Common myeloid progenitor, CD34-positive (primary cell): ENCODE results near the gene CDK5.

ENCODE experiments used
- CTCF ChIA-PET: fragments of 350-600 bp; sonication (Branson Sonifier 250); formaldehyde crosslinking; loops from one replicate; lab custom pipeline; 2021; ENCODE audit warnings: antibody characterized with exemption; lab: Charles Lee
- POLR2A ChIA-PET: fragments of 350-600 bp; sonication (Branson Sonifier 250); formaldehyde crosslinking; loops from one replicate; lab custom pipeline; 2021; ENCODE audit warnings: antibody characterized with exemption; lab: Charles Lee
- DNase-seq, 3 donors: peaks; one replicate each; pipeline versions ENCODE4 v3.0.0 to v3.0.0-alpha.2; 2013
- H3K27ac ChIP-seq, 2 experiments: 1 replicate in 1 of 2; 2 replicates in 1 of 2; pipeline ENCODE4 v1.7.0; 2013; ENCODE audit warnings: inconsistent platforms in 2 of 2, low read length in 2 of 2, mild to moderate bottlenecking in 2 of 2, low read depth in 1 of 2, moderate library complexity in 1 of 2; ENCODE audit not compliant: severe bottlenecking in 2 of 2, insufficient read depth in 1 of 2, poor library complexity in 1 of 2
- H3K27me3 ChIP-seq, 5 experiments: replicated peaks in 2 of 5; 1 replicate in 3 of 5; 2 replicates in 2 of 5; pipeline versions ENCODE4 v1.6.1 to v1.7.0; 2013; ENCODE audit warnings: low read length in 4 of 5, mild to moderate bottlenecking in 2 of 5, moderate library complexity in 2 of 5, inconsistent platforms in 1 of 5; ENCODE audit not compliant: insufficient read depth in 5 of 5, control insufficient read depth in 4 of 5
- H3K36me3 ChIP-seq, 4 experiments: 1 replicate in 2 of 4; 2 replicates in 2 of 4; pipeline versions ENCODE4 v1.6.1 to v1.7.0; 2013; ENCODE audit warnings: low read length in 3 of 4, control low read depth in 1 of 4, mild to moderate bottlenecking in 1 of 4; ENCODE audit not compliant: control insufficient read depth in 4 of 4, insufficient read depth in 4 of 4
- H3K4me1 ChIP-seq, 4 experiments: 1 replicate in 3 of 4; 2 replicates in 1 of 4; pipeline versions ENCODE4 v1.6.1 to v1.7.1; 2013; ENCODE audit warnings: low read length in 3 of 4, mild to moderate bottlenecking in 3 of 4, control low read depth in 1 of 4, inconsistent platforms in 1 of 4, moderate library complexity in 1 of 4; ENCODE audit not compliant: control insufficient read depth in 4 of 4, insufficient read depth in 4 of 4; ENCODE audit errors: control extremely low read depth in 1 of 4
- H3K4me3 ChIP-seq, 7 experiments: 1 replicate in 4 of 7; 2 replicates in 3 of 7; pipeline versions ENCODE4 v1.5.1 to v1.7.0; 2013; ENCODE audit warnings: mild to moderate bottlenecking in 7 of 7, low read length in 6 of 7, moderate library complexity in 6 of 7, inconsistent platforms in 2 of 7, low read depth in 2 of 7, control low read depth in 1 of 7; ENCODE audit not compliant: insufficient read depth in 4 of 7, control insufficient read depth in 1 of 7; ENCODE audit errors: extremely low read depth in 1 of 7
- H3K9me3 ChIP-seq, 5 experiments: 1 replicate in 4 of 5; 2 replicates in 1 of 5; pipeline versions ENCODE4 v1.6.1 to v1.7.1; 2013; ENCODE audit warnings: low read length in 4 of 5, mild to moderate bottlenecking in 2 of 5, inconsistent platforms in 1 of 5, low read depth in 1 of 5, moderate library complexity in 1 of 5; ENCODE audit not compliant: control insufficient read depth in 4 of 5, insufficient read depth in 2 of 5; ENCODE audit errors: control extremely low read depth in 1 of 5
- WGBS: methylation state at CpG from one replicate; pipeline ENCODE4 v1.1.5; 2013; ENCODE audit not compliant: insufficient coverage; 5-methylcytosine and 5-hydroxymethylcytosine counted together

CDK5 gene

DNA sequence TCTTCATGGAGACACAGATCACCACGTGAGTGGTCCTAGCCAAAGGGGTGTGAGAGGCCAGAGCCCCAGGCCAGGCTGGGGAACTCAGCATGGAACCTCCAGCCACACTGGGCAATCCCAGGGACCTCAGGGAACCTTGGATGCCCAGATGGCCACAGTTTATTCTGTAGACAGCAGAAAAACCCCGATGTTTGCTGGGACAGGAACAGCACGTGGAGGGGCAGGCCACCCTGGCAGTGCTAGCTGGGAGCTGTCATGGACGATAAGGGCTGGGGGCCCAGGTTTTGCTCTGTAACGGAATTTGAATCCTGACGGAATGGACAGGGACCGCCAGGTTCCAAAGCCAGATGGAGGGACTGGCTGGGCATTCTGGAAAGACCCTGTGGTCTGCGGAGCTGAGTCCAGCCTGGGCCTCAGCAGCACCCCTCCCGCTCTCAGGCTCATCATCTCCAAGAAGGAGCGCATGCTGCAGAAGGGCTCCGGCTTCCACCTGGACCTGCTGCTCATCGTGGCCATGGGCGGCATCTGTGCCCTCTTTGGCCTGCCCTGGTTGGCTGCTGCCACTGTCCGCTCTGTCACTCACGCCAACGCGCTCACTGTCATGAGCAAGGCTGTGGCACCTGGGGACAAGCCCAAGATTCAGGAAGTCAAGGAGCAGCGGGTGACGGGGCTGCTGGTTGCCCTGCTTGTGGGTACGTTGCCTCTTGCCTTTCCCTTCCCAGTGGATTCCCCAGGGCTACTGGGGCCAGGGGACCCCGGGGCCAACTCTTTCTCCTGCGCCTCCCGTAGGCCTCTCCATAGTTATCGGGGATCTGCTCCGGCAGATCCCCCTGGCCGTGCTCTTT lies 17.3 kb upstream of the CDK5 start:
- CTCF ChIA-PET: interaction anchor here (1.0 to 8.5 kb wide), 5 partner anchors 14 to 36 kb away, joined by 4 to 64 read pairs (median 19); partner anchors contain the start of genes CDK5 and SLC4A2
- Histone ChIP-seq H3K36me3 (peaks cover 4 to 78% (median 54%) of the 10 kb centered on the region in 4 experiments), H3K27ac (no peak overlapping the region), H3K9me3 (no peaks in the 10 kb centered on the region), H3K4me1 (peaks cover 3 to 17% (median 13%) of the 10 kb centered on the region in 4 experiments), H3K4me3 (no peak overlapping the region), H3K27me3 (no peaks in the 10 kb centered on the region)
- POLR2A ChIA-PET: no interaction called here
- 99% methylated on average over 26 of the region's 26 CpGs for WGBS
- DNase-seq: no peak

- ChIA-PET POLR2A (no interaction called here), CTCF (interaction anchor here (1.0 to 8.5 kb wide), 4 partner anchors 10 to 36 kb away, joined by 3 to 64 read pairs (median 4); partner anchors contain the start of genes CDK5, SLC4A2 and TMUB1)
- WGBS: 92% methylated on average over 15 of the region's 17 CpGs
- Histone ChIP-seq H3K4me3 (no peak overlapping the region), H3K27me3 (no peaks in the 10 kb centered on the region), H3K36me3 (peaks cover 4 to 86% (median 62%) of the 10 kb centered on the region in 4 experiments), H3K27ac (no peak overlapping the region), H3K4me1 (peaks cover 0 to 6% (median 2%) of the 10 kb centered on the region in 4 experiments), H3K9me3 (no peaks in the 10 kb centered on the region)
- no peak for DNase-seq
Observed at GRCh38 chr7:151073990-151074389, 16.3 kb upstream of the CDK5 start.

DNA sequence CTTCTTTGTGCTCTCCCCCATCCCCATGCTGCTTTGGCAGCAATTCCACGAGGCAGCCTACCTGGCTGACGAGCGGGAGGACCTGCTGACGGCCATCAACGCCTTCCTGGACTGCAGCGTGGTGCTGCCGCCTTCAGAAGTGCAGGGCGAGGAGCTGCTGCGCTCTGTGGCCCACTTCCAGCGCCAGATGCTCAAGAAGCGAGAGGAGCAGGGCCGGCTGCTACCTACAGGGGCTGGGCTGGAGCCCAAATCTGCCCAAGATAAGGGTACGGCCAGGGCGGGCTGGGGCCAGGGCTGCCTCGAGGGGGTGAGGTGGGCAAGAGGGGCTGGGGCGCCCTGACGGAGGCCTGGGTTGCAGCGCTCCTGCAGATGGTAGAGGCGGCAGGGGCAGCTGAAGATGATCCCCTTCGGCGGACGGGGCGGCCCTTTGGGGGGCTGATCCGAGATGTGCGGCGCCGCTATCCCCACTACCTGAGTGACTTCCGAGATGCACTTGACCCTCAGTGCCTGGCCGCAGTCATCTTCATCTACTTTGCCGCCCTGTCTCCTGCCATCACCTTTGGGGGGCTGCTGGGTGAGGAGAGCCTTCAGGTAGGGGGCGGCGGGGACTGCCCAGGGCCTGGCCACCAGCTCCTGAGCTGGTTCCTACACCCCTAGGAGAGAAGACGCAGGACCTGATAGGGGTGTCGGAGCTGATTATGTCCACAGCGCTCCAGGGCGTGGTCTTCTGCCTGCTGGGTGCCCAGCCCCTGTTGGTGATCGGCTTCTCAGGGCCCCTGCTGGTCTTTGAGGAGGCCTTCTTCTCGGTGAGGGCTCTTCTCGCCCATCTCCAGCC lies 13.6 kb upstream of the CDK5 start:
- Histone ChIP-seq H3K4me3 (no peak overlapping the region), H3K9me3 (no peaks in the 10 kb centered on the region), H3K36me3 (peaks cover 10 to 83% (median 73%) of the 10 kb centered on the region in 4 experiments), H3K27ac (no peak overlapping the region), H3K27me3 (no peaks in the 10 kb centered on the region), H3K4me1 (no peaks in the 10 kb centered on the region)
- POLR2A ChIA-PET: no interaction called here
- DNase-seq: no peak
- WGBS: 99% methylated on average over 35 of the region's 39 CpGs
- CTCF ChIA-PET: interaction anchor here (0.8 to 8.5 kb wide), 5 partner anchors 9 to 44 kb away, joined by 3 to 64 read pairs (median 3); partner anchors contain the start of genes CDK5, FASTK and SLC4A2

GRCh38 chr7:151070574-151070960 lies 12.9 kb upstream of the CDK5 start:
- DNase-seq: no peak
- Histone ChIP-seq H3K36me3 (peaks cover 10 to 83% (median 71%) of the 10 kb centered on the region in 4 experiments), H3K4me1 (no peaks in the 10 kb centered on the region), H3K9me3 (no peaks in the 10 kb centered on the region), H3K27me3 (no peaks in the 10 kb centered on the region), H3K4me3 (no peak overlapping the region), H3K27ac (no peak overlapping the region)
- WGBS: 97% methylated on average over 7 of the region's 15 CpGs
- ChIA-PET CTCF (interaction anchor here (0.6 to 1.1 kb wide), 2 partner anchors 10 to 36 kb away, joined by 3 to 5 read pairs; partner anchors contain the start of gene FASTK), POLR2A (interaction anchor here (0.5 kb wide), 1 partner anchor 20 kb away, joined by 4 read pairs; no protein-coding TSS in a partner anchor)

GRCh38 chr7:151069841-151070573 lies 12.3 kb upstream of the CDK5 start:
- no peak for DNase-seq
- CTCF ChIA-PET: interaction anchor here (0.6 to 3.1 kb wide), 2 partner anchors 8 to 11 kb away, joined by 5 to 24 read pairs; partner anchors contain the start of gene FASTK
- POLR2A ChIA-PET: interaction anchor here (0.5 kb wide), 1 partner anchor 21 kb away, joined by 4 read pairs; no protein-coding TSS in a partner anchor
- no peaks in the 10 kb centered on the region for H3K9me3 ChIP-seq
- H3K4me1 ChIP-seq: no peaks in the 10 kb centered on the region
- H3K4me3 ChIP-seq: no peak overlapping the region
- H3K27ac ChIP-seq: no peak overlapping the region
- peaks cover 8 to 83% (median 71%) of the 10 kb centered on the region in 4 experiments for H3K36me3 ChIP-seq
- 97% methylated on average over 14 of the region's 17 CpGs for WGBS
- no peaks in the 10 kb centered on the region for H3K27me3 ChIP-seq

DNA sequence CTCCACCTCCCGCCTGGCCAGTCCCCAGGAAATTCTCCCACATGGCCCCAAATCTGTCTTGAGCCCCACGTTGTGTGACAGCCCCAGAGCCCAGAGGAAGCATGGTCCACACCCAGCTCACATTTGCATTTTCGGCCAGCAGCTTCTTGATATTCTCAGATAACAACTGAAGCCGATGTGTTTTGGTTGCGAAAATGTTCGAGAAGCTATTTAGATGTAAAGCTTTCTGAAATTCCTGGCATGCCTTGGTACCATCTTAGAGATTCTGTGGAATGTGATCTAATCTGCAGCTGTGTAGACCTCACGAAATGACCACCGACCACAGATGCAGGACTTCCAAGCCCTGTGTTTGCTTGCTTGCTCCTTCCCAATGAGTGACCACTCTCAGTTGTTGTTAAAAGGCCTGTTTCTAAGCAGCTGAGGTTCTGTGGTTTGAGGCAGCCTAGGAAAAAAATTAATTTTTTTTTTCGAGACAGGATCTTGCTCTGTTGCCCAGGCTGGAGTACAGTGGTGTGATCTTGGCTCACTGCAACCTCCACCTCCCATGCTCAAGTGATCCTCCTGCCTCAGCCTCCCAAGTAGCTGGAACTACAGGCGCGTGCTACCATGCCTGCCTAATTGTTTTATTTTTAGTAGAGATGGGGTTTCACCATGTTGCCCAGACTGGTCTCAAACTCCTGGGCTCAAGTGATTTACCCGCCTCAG lies 10.5 kb upstream of the CDK5 start:
- ChIA-PET CTCF (interaction anchor here (0.6 to 3.1 kb wide), 8 partner anchors 10 to 56 kb away, joined by 3 to 24 read pairs (median 4); no protein-coding TSS in a partner anchor), POLR2A (no interaction called here)
- no peaks in the 10 kb centered on the region for H3K27me3 ChIP-seq
- H3K4me1 ChIP-seq: no peaks in the 10 kb centered on the region
- no peak for DNase-seq
- WGBS: 97% methylated on average over 9 of the region's 12 CpGs
- H3K36me3 ChIP-seq: peaks cover 8 to 80% (median 68%) of the 10 kb centered on the region in 4 experiments
- H3K27ac ChIP-seq: no peak overlapping the region
- H3K9me3 ChIP-seq: no peaks in the 10 kb centered on the region
- no peak overlapping the region for H3K4me3 ChIP-seq
